Measurements from ENCODE around the gene BTRC.
"Not testable (repeated sequence)": the region's sequence is repeated elsewhere in the genome, so short reads cannot be mapped to it uniquely, and the experiment has no call there.

BTRC gene

DNA sequence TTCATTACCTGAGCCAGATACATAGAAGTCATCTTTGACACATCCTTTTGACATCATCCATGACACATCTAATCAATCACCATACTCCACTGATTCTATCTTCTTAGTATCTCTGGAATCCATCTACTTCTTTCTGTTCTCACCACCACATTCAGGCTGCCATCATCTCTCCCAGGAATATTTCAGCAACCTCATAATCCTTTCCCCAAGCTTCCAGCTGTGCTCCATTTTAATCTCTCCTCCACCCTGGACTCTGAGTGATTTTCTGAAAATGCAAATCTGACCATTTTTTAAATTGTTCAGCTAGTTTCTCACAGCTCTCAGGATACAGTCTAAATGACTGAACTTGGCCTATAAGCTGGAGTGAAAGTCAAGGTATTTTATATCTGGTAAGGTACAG, 2.5 kb upstream of the BTRC start:
- DNase-seq (ENCODE audit: low spot score) = no peak
- Histone ChIP-seq H3K27ac (no peak overlapping the region), H3K4me3 (no peak overlapping the region)
- TF ChIP-seq, protein P1, sequence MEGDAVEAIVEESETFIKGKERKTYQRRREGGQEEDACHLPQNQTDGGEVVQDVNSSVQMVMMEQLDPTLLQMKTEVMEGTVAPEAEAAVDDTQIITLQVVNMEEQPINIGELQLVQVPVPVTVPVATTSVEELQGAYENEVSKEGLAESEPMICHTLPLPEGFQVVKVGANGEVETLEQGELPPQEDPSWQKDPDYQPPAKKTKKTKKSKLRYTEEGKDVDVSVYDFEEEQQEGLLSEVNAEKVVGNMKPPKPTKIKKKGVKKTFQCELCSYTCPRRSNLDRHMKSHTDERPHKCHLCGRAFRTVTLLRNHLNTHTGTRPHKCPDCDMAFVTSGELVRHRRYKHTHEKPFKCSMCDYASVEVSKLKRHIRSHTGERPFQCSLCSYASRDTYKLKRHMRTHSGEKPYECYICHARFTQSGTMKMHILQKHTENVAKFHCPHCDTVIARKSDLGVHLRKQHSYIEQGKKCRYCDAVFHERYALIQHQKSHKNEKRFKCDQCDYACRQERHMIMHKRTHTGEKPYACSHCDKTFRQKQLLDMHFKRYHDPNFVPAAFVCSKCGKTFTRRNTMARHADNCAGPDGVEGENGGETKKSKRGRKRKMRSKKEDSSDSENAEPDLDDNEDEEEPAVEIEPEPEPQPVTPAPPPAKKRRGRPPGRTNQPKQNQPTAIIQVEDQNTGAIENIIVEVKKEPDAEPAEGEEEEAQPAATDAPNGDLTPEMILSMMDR (IDR thresholded peaks at IDR 0.05) = no peak

DNA sequence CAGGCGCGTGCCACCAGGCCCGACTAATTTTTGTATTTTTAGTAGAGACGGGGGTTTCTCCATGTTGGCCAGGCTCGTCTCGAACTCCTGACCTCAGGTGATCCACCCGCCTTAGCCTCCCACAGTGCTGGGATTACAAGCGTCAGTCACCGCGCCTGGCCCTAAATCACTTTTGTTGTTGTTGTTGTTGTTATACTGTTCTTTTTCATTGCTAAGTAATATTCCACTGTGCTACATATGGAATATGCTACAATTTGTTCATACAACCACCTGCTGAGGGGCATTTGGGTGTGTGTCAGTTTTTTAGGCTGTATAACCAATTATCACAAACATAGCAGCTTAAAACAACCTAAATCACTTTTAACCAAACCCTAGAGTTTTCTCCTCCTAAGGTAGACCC, 1.1 kb upstream of the BTRC start:
- not testable (repeated sequence) for H3K27ac ChIP-seq; DNase-seq (ENCODE audit: low spot score); H3K4me3 ChIP-seq

DNA sequence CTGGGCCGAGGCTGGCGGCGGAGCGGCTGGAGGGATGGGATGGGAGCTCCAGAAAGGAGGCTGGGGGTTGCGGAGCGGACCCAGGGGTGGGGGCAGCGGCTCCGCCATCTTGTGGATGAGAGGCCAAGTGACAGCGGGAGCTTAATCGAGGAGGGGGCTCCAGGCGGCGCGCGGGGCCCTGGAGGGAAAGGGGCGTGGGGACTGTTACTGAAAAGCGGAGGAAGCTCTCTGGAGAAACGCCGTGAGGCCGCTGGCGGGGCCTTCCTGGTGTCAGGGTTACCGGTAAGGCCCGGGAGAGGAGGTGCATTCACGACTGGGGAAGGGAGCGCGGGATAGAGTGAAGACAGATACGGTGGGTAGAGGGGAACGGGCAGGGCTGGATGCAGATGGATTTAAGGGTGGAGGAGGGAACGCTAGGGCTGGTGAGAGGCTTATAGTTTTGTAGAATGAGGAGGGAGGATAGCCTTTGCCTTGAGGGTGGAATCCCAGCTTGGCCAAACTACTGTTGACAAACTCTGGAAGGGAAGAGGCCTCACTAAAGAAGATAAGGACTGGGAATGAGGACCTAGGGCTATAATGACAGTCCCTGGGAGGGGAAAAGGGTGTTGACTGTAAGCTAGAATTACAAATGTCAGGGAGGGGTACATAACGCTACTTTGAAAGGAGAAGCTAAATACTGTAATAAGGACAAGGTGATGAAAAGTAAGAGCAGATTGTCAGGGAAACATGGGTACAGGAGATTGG, 535 bp downstream of the BTRC start:
- Histone ChIP-seq H3K27ac (peak overlapping the region; percentile 90 to 91), H3K4me3 (peak overlapping the region; percentile 93)
- TF ChIP-seq, protein P1 (IDR thresholded peaks at IDR 0.05) = no peak
- DNase-seq (ENCODE audit: low spot score) = peak; percentile 82

DNA sequence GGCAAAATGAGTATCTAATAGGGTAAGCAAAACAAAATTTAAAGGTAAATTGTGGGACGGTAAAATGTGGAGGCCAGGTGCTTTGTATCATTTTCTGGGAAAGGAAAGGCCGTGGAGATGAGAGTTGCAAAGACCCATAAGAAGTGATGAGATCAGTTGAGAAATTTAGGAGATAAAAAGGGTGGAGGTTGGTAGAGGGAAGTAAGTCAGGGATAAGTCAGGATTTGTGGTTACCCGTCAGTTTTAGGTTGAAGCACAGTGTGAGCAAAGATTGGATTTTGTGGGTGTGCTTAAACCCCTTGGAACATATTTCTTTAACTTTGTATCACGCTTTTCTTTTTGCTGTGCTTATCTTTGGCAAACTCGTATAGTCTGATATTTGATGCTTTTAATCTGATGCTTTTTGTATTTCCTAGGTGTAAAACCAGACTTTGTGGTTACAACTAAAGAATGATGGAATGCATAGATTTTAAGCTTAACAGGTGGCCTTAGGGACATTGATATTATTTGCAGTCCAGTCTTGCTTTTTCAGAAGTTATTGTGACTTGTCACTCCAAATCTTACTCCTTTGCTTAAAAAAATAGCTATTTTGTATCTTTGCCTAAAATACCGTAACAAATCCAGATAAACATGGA, 1.2 kb downstream of the BTRC start:
- DNase-seq (ENCODE audit: low spot score) = no peak
- peak overlapping the region in 1 of 2 donors; percentile 90 for H3K27ac ChIP-seq
- peak overlapping the region; percentile 93 for H3K4me3 ChIP-seq
- TF ChIP-seq, protein P1 (IDR thresholded peaks at IDR 0.05) = no peak

DNA sequence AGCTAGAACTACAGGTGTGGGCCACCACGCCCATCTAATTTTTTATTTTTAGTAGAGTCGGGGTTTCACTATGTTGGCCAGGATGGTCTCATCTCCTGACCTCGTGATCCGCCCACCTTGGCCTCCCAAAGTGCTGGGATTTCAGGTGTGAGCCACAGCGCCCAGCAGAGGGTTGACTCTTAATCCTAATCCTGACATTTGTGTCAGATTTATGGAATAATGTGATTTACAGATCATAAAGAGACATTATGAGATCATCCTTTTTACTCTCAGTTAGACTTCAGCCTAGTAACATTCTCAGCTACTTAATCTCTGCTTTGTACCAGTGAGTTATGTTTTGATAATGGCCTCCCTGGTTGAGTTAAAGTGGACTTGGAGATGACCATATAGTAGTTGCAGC, 2.2 kb downstream of the BTRC start:
- DNase-seq (ENCODE audit: low spot score) = no peak
- TF ChIP-seq, protein P1 (IDR thresholded peaks at IDR 0.05) = no peak
- no peak overlapping the region for H3K27ac ChIP-seq
- no peak overlapping the region for H3K4me3 ChIP-seq

DNA sequence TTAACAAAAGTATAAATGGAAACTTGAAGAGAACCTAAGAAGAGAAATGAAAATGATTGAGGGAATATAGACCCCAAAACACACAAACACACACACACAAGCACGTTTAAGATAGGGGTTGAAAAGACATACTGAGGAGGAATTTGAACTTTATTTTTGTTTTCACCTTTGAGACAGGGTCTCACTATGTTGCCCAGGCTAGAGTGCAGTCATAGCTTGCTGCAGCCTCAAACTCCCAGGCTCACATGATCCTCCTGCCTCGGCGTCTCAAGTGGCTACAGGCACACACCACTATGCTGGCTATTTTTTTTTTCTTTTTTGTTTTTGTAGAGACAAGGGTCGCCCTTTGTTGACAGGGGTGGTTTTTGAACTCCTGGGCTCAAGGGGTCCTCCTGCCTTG, 4.0 kb downstream of the BTRC start:
- TF ChIP-seq, protein P1 (IDR thresholded peaks at IDR 0.05) = no peak
- Histone ChIP-seq H3K27ac (no peak overlapping the region), H3K4me3 (no peak overlapping the region)
- DNase-seq (ENCODE audit: low spot score) = no peak

DNA sequence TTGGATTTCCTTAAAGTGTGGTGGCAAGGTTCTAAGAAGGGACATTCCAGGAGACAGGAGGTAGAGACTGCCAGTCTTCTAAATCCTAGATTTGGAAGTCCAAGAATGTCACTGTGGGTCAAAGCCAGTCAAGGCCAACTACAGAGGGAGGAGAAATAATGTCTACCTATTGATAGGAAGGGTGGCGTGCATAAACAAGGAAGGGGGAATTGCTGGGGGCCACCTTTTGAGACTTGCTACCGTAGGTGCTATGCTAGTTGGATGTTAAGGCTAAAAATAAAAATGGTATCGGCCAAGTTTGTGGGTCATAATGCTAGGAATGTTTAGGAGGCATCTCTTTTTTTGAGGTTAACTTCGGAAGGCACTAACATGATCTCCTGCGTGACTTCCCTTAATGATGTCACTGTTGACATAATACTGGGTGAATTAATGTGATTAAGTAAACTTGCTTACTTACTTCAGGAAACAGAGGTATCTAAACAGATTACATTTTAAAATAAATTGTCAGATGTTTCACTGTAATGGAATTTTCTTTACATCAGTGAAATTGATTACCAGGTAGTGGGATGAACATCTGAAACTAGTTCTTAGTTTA, 4.8 kb downstream of the BTRC start:
- TF ChIP-seq, protein P1 (IDR thresholded peaks at IDR 0.05) = no peak
- DNase-seq (ENCODE audit: low spot score) = no peak
- no peak overlapping the region for H3K27ac ChIP-seq

DNA sequence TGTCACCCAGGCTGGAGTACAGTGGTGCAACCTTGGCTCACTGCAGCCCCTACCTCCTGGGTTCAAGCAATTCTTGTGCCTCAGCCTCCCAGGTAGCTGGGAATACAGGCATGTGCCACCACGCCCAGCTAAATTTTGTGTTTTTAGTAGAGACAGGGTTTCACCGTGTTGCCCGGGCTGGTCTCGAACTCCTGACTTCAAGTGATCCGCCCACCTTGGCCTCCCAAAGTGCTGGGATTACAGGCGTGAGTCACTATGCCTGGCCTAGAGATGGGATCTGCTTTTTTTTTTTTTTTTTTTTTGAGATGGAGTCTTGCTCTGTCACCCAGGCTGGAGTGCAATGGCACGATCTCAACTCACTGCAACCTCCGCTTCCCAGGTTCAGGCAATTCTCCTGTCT, 6.1 kb downstream of the BTRC start:
- not testable (repeated sequence) for H3K4me3 ChIP-seq; DNase-seq (ENCODE audit: low spot score); H3K27ac ChIP-seq

More for the DNA sequence above, 4.8 kb downstream of the BTRC start:
- no peak overlapping the region for H3K4me3 ChIP-seq

DNA sequence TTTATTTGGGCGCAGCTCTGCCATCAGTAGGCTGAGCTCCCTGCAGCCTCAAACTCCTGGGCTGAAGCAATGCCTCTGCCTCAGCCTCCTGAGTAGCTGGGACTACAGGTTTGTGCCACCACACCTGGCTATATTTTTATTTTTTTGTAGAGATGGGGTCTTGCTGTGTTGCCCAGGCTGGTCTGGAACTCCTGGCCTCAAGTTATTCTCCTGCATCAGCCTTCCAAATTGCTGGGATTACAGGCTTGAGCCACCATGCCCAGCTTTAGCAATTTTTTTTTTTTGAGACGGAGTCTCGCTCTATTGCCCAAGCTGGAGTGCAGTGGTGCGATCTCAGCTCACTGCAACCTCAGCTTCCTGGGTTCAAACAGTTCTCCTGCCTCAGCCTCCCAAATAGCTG, 6.9 kb downstream of the BTRC start:
- DNase-seq (ENCODE audit: low spot score); H3K4me3 ChIP-seq; H3K27ac ChIP-seq: not testable (repeated sequence)

Data from coronary artery (tissue), 2 donors.